DMS114 treated with DMSO at 0.1 percent for 48 hours (cell line): ENCODE results near the gene PFDN4.

Source experiments
- DNase-seq: peaks from one replicate; lab custom pipeline; 2025; ENCODE audit not compliant: unreplicated experiment; lab: John Stamatoyannopoulos, UW

PFDN4 gene, protein sequence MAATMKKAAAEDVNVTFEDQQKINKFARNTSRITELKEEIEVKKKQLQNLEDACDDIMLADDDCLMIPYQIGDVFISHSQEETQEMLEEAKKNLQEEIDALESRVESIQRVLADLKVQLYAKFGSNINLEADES

DNA sequence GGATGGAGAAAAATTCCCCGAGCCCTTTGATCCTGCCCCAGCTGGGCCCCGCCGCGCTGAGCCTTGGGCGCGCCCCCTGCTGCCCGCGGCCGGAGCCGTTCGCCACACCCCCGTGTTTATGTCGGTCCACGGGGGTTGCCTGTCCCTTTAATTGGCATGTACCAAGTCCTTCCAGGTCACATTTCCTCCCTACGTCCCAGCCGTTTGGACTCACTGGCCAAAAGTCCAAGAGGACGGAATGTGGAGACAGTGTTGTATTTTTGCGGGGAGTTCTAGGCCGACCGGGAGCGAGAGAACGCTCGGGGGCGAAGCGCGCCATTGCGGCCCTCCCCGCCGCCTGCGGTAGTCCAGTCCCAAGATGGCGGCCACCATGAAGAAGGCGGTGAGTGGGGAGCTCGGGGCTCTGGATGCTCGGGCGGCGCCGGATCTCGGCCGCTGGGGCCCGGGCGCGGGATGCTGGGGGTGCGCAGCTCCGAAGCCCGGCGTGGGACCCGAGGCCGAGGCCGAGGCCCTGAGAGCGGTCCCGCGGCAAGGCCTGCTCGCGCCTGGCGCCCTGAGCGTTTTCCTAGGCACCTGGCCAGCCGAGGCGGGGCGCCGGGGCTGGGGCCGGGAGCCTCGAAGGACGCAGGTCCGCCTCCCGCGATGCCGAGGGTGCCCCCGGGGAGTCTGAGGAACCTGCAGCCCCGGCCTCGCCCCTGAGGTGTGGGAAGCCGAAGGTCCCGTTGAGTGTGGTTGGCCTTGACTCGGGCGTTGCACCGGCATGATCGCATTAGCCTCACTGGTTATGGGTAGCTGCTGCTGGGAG, at the start of gene PFDN4:
TSS of gene PFDN4 (plus strand) at position 345 of the 805 bp plus-strand sequence. CDS start at position 359, 14 bp downstream.
- peak; percentile 88 for DNase-seq

DNA sequence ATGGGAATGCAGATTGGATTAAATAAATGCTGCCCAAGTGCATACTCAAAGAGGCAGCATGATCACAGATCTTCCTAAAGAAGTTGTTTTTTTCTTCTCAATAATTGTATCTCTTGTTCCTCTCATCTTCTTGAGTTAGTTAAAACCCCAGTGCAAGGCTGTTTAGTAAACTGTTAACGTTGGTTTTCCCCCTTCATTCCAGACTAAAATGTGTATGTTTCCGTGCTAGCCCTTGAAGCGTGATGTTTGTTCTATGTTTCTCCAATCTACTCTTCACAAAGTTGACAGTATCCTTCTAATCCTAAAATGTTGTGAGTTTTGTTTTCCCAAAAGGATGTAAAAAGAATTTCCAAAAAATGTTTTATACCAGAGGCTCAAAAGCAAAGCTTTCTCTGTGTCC, 49.7 kb upstream of the PFDN4 start:
- no peak for DNase-seq

DNA sequence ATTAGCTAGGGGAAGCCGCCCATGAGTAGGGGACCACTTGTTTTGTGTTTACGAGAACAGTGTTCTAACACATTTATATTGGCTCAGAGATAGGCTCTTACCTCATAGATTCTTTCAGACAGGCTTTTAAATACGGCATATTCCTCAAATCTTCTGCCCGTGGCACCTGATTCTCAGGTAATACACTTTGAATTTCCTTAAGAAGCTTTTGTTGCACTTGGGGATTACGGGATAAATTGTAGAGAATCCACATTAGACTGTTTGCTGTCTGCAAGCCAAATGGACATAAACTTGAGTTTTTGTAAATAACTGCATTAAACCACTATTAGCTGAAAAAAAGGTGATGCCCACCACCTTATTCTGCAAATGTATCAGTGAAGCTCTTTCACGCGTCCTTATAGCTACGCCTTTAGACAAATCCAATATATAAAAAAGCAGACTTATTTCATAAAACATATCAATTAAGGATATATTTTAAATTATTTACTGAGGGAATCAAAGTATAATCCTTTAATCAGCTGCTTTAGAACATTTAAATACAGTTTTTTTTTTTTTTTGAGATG, 49.0 kb upstream of the PFDN4 start:
- no peak for DNase-seq

DNA sequence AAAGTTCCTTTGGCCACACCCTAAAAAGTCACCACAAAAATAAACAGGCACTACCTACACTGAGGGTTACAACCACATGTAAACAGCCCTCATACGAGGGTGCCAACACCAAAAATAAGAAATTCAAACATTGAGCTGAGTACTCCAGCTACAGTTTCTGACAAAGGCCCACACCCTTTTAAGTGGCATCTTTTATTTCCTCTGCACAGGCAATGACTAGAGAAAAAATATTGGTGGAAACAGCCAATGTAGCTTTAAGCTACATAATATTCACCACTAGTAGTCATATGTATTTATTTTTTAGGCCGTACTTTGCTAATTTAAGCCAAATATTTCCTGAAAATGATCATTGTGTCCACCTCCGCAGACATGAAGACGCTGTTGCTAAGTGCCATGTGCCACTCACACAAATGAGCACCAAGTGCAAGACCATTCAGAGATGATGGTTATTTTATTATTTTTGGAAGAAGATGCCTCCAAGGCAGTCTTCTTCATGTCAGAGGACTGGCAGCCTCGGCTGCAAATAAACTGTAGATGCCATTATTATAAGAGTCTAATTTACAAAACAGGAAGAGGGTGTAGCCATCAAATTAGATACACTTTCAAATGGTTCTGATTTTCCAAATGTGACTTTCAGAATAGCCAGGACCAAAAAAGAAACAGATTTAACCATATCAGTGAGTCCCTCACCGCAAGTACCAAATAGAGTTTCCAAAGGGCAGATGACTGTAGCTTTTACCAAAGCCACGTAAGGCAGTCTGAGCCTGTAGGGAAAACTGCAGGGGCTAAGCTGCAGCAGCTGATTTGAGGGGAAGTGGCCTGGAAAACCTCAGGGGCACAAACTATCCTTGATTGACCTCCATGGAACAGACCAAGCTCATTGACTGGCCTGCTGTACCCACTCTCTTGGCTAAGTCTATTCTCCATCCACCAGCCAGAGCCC, 47.6 kb upstream of the PFDN4 start:
- DNase-seq, result no peak

DNA sequence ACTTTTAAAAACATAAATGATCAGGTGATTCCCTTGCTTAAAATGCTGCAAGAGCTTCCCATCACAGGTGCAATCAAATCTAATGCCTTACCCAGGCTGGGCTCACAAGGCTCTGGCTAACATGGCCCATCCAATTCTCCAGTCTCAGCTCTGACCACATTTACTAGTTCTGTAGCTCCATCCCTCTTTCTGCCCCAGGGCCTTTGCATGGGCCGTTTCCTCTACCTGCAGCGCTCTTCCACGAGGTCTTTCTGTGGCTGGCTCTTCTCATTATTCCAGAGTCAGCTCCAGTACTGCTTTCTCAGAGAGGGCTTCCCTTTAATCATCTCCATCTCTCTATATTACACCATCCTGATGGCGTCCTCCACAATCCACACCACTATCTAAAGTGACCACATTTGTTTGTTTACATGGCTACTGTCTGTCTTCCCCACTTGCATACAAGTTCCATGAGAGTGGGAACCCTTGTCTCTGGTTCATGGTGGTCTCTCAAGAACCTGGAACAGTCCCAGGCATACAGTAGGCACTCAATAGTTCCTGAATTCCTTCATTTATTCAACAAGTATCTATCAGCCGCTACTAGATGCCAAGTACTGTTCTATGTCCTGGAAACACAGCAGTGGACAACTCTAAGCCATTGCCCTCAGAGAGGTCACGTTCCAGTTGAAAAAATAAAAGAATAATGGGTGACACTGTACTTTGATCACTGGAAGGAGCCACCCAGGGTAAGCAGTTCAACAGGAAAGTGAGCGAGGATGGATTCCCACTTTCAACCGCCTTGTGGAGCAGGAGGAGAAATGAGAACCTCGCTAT, 46.7 kb upstream of the PFDN4 start:
- no peak for DNase-seq

DNA sequence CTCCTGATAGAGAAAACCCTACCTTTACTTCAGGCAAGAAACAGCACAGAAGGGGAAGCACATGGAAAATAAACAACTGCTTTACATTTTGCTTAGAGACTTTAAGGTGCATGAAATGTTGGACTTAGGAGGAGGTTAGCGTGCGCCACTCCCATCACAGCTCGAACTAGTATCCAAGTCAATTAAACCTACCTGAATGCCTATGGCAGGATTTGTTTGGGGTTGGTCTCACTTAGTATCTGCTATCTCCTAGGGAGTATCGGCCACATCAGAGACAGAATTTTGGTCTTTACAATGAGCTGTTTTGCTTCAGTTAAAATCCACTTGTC, 46.1 kb upstream of the PFDN4 start:
- DNase-seq, result no peak

DNA sequence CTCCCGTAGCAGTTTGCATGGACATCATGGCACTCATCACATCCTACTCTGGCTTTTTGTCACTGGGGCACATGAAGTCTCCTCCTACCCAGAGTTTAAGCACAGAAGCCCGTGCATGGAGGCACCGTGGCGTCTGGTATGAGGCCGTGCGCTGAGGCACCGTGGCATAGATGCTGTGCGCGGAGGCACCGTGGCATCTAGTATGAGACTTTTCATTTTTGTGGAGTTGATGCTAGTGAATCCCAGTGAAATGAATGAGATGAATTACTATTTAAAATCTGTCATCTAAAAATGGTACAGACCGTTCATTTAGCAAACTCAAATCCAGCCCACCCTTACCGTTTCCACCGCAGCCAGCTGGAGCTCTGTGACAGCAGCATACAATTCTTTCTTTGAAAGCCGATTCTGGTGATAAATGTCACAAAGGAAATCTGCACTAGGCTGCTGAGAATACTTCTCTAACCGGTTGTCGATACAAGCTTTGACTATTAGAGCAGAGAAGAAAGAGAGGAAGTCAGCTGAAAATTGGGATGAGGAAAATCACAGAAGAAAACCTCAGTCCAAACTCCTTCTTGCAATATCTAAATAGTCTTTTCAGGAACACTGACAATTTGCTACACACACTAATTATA, 45.4 kb upstream of the PFDN4 start:
- DNase-seq, result no peak

DNA sequence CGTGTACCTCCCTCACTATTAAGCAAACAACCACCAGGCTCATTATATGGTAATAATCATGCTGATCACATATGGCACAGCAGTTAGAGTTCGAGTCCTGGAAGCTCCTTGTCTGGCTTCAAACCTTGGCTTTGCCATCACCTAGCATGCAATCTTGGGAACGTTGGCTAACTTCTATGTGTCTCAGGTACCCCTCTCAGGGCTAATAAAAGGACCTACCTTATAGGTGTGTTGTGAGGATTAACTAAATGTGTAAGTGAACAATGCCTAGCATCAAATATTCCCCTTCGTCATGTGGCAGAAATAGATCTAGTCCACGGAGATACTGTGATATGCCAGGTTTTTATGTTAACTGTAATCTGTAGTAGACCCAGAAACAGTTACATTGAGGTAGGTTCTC, 44.5 kb upstream of the PFDN4 start:
- DNase-seq, result no peak

DNA sequence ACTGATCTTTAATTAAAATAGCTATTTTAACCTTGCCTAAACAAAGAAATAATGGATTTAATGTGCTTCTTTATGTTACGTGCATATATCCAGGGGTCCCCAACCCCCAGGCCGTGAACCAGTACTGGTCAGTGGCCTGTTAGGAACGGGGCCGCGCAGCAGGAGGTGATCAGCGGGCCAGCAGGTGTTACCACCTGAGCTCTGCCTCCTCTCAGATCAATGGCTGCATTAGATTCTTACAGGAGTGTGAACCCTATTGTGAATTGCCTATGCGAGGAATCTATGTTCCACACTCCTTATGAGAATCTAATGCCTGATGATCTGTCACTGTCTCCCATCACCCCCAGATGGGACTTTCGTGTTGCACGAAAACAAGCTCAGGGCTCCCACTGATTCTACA, 42.9 kb upstream of the PFDN4 start:
- DNase-seq, result no peak

DNA sequence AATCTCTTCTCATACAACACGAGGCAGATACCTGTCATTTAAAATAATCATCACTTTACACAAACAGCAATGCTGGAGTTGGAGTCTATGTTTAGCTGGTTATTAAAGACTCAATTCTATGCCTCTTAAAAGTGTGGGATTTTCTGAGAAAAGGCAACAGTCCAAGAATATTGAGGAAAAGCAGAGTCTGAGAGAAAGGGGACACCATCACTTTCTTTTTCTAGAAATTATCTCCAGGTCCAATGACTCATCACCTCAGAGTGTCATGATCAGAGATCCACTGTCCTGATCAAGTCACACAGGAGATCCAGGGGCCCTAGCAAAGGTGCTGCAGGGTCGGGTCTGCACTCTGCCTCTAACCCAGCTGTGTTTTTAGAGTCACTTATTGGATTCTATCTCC, 42.1 kb upstream of the PFDN4 start:
- DNase-seq, result no peak

DNA sequence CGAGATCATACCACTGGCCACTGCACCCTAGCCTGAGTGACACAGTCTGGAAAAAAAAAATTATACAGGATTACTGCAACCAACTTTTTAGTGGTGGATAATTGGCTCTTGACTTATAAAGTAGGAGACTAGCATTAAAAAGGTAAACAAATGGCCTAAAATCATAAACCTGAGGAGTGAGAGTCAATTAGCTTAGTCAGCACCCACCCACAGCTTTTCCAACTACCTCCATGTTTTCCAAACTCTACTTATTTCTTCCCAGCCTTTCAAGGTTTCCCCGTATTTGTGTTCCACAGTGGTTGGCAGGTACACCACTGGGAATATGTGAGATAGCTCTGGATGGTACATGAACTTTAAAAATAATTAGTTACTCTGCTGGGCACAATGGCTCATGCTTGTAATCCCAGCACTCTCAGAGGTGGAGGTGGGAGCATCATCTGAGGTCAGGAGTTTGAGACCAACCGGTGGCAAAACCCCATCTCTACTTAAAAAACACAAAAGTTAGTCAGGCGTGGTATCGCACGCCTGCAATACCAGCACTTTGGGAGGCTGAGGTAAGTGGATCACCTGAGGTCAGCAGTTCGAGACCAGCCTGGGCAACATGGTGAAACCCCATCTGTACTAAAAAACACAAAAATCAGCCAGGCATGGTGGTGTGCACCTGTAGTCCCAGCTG, 40.8 kb upstream of the PFDN4 start:
- DNase-seq, result no peak

DNA sequence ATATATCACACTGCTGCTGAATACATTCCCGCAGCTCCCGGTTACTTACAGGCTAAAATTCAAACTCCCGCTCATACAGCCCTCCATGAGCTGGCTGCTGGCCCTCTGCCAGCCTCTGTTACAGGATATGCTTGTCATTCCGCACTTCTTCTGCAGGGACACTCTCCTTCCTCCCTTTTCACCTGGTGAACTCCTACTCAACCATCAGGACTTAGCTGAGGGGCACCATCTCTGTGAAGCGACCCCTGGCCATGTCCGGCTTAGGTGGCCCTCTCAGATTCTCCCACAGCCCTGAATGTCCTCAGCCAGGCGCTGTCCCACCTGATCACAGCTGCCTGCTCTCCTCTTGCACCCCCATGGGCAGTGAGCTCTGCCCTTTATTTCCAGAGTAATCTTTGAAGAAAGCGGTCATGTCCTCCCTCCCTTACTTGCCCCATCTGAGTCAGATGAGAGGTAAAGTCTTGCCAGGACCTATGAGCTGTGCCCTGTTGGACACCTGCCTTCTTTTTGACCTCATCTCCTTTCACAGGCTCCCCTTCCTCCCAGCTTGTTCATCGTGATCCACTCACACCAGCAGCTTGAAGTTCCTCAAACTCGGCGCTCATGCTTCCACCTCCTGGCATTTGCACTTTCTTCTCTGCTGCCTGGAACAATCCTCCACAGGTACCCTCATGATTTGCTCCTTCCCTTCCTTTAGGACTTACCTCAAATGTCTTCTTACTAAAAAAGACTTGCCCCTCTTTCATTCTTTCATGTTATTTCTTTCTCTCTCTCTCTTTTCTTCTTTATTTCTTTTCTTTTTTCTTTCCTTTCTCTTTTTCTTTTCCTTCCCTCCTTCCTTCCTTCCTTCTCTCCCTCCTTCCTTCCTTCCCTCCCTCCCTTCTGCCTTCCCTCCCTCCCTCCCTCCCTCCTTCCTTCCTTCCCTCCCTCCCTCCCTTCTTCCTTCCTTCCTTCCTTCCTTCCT, 39.7 kb upstream of the PFDN4 start:
- no peak for DNase-seq

DNA sequence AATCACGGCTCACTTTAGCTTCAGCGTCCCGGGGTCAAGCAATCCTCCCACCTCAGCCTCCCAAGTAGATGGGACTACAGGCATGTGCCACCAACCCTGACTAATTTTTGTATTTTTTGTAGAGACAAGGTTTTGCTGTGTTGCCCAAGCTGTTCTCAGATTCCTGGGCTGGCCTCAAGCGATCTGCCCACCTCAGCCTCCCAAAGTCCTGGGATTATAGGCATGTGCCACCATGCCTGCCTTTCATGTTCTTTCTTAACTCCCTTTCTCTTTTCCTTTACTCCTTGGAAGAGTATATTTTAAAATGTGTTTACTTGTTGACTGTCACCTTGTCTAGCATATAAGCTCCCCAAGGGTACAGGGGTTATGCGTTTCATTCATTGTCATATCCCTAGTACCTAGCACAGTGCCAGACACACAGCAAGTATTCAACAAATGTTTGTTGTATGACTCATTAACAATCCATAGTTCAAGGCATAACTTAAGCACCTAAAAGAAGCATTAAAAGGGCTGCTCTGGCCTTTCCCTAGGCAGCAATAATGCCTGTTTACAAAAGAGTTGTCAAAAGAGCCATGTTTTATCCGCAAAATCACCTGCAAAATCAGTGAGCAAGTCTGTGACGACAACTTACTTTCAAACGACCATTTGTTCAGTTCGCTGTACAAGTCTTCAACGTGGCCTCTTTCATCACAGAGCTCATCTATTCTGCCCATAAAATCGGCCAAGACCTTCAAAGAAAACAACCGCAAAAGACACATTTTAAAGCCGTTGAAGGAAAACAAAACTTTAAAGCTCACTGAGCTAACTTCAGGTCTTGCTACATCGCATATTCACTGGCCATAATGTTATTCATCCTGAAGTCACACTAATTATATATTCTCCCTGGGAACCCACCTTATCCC, 38.7 kb upstream of the PFDN4 start:
- no peak for DNase-seq

DNA sequence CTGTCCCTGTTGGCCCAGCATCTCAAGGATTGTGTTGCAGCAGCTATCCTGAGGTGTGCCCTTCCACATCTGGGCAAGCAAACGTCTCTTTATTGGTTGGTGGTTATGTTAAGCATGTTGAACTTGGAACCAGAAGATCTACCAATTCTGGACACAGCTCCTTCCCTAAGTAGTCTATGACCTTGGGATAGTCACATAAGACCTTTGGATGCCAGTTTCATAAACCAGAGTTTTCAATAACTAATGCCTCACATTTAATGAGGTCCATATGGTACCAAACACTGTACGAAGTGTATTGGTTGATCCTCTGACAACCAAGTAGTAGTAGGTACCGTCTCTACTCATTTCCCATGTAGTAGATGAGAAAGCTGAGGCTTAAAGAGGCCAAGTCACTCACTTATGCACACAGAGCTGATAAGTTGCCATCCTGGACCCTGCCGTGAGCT, 37.8 kb upstream of the PFDN4 start:
- no peak for DNase-seq

DNA sequence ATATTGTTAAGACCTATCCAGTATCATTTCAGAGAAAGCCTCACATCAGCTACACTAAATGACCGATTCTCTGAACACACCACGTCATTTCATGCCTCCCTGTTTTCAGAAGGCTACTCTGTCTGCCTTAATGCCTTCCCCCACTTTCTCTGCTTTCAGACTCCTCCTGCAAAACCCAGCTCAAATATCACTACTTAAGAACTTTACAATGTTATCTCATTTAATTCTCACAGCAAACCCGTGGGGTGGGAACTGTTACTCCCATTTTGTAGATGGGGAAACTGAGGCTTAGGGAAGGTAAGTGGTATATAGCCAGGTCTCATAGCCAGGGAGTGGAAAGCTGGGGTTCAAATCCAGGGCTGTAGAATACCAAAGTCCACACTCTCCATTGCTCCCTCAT, 36.9 kb upstream of the PFDN4 start:
- no peak for DNase-seq

DNA sequence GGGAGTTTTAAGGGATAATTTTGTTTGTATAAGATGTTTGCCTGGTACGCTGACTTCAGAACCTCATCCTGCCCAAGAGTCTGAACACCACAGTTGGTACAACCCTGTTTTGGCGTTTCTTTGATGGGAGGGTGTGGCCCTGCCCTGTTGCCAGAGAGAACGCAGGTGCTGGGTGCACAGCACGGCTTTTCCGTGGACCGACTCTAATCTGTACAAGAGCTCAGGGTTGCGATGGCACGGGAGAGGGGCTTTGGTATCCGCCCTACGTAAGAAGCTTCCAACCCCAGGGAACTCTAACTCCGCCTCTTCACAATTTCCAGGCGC, 35.4 kb upstream of the PFDN4 start:
- DNase-seq, result no peak

DNA sequence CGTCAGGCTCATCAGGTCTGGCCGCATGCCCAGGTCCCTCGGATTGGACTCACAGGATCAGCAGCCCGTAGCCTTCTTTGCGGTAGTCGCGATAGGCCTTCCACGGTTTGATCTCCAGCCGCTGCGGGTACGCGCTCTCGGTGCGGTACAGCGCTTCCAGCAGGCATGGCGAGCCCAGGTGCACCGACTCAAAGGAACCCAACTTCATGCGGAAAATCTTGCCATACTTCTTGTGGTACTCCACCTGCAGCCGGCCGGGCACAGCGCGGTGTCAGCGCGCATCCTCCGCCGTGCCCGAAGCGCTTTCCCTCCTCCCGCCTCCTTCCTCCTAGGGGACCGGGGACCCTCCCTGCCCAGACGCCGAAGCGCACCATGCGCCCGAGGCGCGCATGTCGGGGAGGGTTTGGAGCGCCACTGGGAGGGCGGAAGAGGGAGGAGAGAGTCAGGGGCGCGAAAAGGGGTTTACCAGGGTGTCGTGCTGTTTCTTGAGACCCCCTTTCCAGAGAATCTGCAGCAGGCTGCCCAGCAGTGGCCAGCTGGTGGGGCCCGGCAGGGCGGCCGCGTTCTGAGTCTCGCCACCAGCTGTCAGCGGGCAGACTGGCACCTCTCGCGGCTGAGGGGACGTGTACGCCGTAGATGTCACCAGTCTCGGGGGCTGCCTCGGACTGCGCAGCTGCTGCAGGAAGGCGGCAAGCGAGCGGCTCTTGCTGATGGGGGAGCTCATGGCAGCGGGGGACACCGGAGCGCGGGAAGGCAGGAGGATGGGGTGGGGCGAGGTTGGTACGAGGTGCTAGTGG, 34.8 kb upstream of the PFDN4 start:
- no peak for DNase-seq
